WTC11 (cell line): ENCODE measurements around the gene APOF. TPM values are rescaled to one million over a fixed set of nuclear protein-coding genes. Genes with fewer than 3 reads are reported as not detected.
A peak's percentile ranks its signal among the peaks of the same experiment; 100 is the strongest.

Experiments used
- ATF1 ChIP-seq: sonication (generic); formaldehyde crosslinking; IDR thresholded peaks from 2 replicates; pipeline ENCODE4 v1.8.1; 2023; ENCODE audit warnings: mild to moderate bottlenecking, moderate library complexity, missing genetic modification reagents
- ATF6 ChIP-seq: sonication (generic); formaldehyde crosslinking; IDR thresholded peaks from 2 replicates; pipeline ENCODE4 v1.8.1; 2023; ENCODE audit warnings: mild to moderate bottlenecking, missing genetic modification reagents
- CBFB ChIP-seq: sonication (generic); formaldehyde crosslinking; IDR thresholded peaks from 2 replicates; pipeline ENCODE4 v1.8.1; 2022; ENCODE audit warnings: mild to moderate bottlenecking, low read depth, missing genetic modification reagents
- CREM ChIP-seq: sonication (generic); formaldehyde crosslinking; IDR thresholded peaks from 2 replicates; pipeline ENCODE4 v1.8.1; 2022; ENCODE audit warnings: mild to moderate bottlenecking, missing genetic modification reagents, moderate library complexity
- EMX1 ChIP-seq: fragments of 250-450 bp; sonication (Bioruptor Pico); IDR thresholded peaks from 2 replicates; pipeline ENCODE4 v1.8.0; 2021; ENCODE audit warnings: mild to moderate bottlenecking
- ERG ChIP-seq: fragments of 250-450 bp; sonication (Bioruptor Pico); IDR thresholded peaks from 2 replicates; pipeline ENCODE4 v1.8.0; 2021; ENCODE audit warnings: mild to moderate bottlenecking
- ETV6 ChIP-seq: sonication (generic); formaldehyde crosslinking; IDR thresholded peaks from 2 replicates; pipeline ENCODE4 v1.8.1; 2022; ENCODE audit warnings: mild to moderate bottlenecking, missing genetic modification reagents
- FOXJ3 ChIP-seq: sonication (generic); formaldehyde crosslinking; IDR thresholded peaks from 2 replicates; pipeline ENCODE4 v1.9.0; 2021; ENCODE audit warnings: missing genetic modification reagents, mild to moderate bottlenecking, borderline replicate concordance
- FOXK1 ChIP-seq: sonication (generic); formaldehyde crosslinking; IDR thresholded peaks from 2 replicates; pipeline ENCODE4 v1.8.0; 2022; ENCODE audit warnings: mild to moderate bottlenecking, moderate library complexity, missing genetic modification reagents
- GTF2I ChIP-seq: fragments of 250-450 bp; sonication (Bioruptor Pico); conservative IDR thresholded peaks from 2 replicates; pipeline ENCODE4 v1.4.0; 2021; ENCODE audit warnings: mild to moderate bottlenecking
- HMGA2 ChIP-seq: fragments of 250-450 bp; sonication (Bioruptor Pico); IDR thresholded peaks from 2 replicates; pipeline ENCODE4 v1.4.0; 2021; ENCODE audit warnings: mild to moderate bottlenecking, moderate library complexity
- NFATC4 ChIP-seq: fragments of 250-450 bp; sonication (Bioruptor Pico); IDR thresholded peaks from 2 replicates; pipeline ENCODE4 v1.9.0; 2021; ENCODE audit warnings: mild to moderate bottlenecking
- NFYB ChIP-seq: sonication (generic); formaldehyde crosslinking; conservative IDR thresholded peaks from 2 replicates; pipeline ENCODE4 v1.8.0; 2022; ENCODE audit warnings: low read depth, missing genetic modification reagents
- RORB ChIP-seq: fragments of 250-450 bp; sonication (Bioruptor Pico); IDR thresholded peaks from 2 replicates; pipeline ENCODE4 v1.9.0; 2021; ENCODE audit warnings: mild to moderate bottlenecking
- SMAD3 ChIP-seq: sonication (generic); formaldehyde crosslinking; IDR thresholded peaks from 2 replicates; pipeline ENCODE4 v1.8.0; 2022; ENCODE audit warnings: missing genetic modification reagents, mild to moderate bottlenecking, borderline replicate concordance
- SP1 ChIP-seq: sonication (generic); formaldehyde crosslinking; conservative IDR thresholded peaks from 2 replicates; pipeline ENCODE4 v1.8.1; 2022; ENCODE audit warnings: missing genetic modification reagents
- STAT6 ChIP-seq: sonication (generic); formaldehyde crosslinking; conservative IDR thresholded peaks from 2 replicates; pipeline ENCODE4 v1.8.1; 2023; ENCODE audit warnings: mild to moderate bottlenecking, low read depth, missing genetic modification reagents, moderate library complexity
- TCF7 ChIP-seq: sonication (generic); formaldehyde crosslinking; IDR thresholded peaks from 2 replicates; pipeline ENCODE4 v1.8.0; 2022; ENCODE audit warnings: mild to moderate bottlenecking, low read depth, missing genetic modification reagents, moderate library complexity
- TEAD4 ChIP-seq: sonication (generic); formaldehyde crosslinking; IDR thresholded peaks from 2 replicates; pipeline ENCODE4 v1.8.0; 2022; ENCODE audit warnings: mild to moderate bottlenecking, missing genetic modification reagents
- USF2 ChIP-seq: sonication (generic); formaldehyde crosslinking; IDR thresholded peaks from 2 replicates; pipeline ENCODE4 v1.8.1; 2023; ENCODE audit warnings: mild to moderate bottlenecking, missing genetic modification reagents, moderate library complexity
- ZNF232 ChIP-seq: sonication (generic); formaldehyde crosslinking; IDR thresholded peaks from 2 replicates; pipeline ENCODE4 v1.8.0; 2022; ENCODE audit warnings: mild to moderate bottlenecking, missing genetic modification reagents
- ZNF263 ChIP-seq: sonication (generic); formaldehyde crosslinking; IDR thresholded peaks from 2 replicates; pipeline ENCODE4 v1.8.1; 2022; ENCODE audit warnings: low read depth, mild to moderate bottlenecking, moderate library complexity, missing genetic modification reagents
- ZNF425 ChIP-seq: fragments of 250-450 bp; sonication (Bioruptor Pico); conservative IDR thresholded peaks from 2 replicates; pipeline ENCODE4 v1.9.0; 2021; ENCODE audit warnings: mild to moderate bottlenecking
- ZNF512 ChIP-seq: sonication (generic); formaldehyde crosslinking; IDR thresholded peaks from 2 replicates; pipeline ENCODE4 v1.8.1; 2022; ENCODE audit warnings: missing genetic modification reagents, borderline replicate concordance
- ZNF671 ChIP-seq: fragments of 250-450 bp; sonication (Bioruptor Pico); IDR thresholded peaks from 2 replicates; pipeline ENCODE4 v1.8.0; 2021; ENCODE audit warnings: mild to moderate bottlenecking
- ZSCAN18 ChIP-seq: fragments of 250-450 bp; sonication (Bioruptor Pico); IDR thresholded peaks from 2 replicates; pipeline ENCODE4 v2.1.2; 2022; ENCODE audit warnings: mild to moderate bottlenecking, moderate library complexity
- total RNA-seq: library from RNA; stranded (reverse); gene quantifications from 3 replicates; pipeline ENCODE4 v1.2.3, GENCODE V29; 2021

The APOF gene
- total RNA-seq, 1 experiment from 2014 or later: not detected

- TF ChIP-seq SP1 (peak; percentile 62), ZNF425 (CRISPR knock-in tag) (no peak), ZNF671 (CRISPR knock-in tag) (no peak), ZNF232 (0 out of 2 replicates have a peak, but pooled peaks have one; percentile 42), ZSCAN18 (CRISPR knock-in tag) (no peak), ZNF512 (CRISPR knock-in tag) (no peak), EMX1 (CRISPR knock-in tag) (no peak), ETV6 (no peak; the same call in none of the 2 replicates), TCF7 (CRISPR knock-in tag) (no peak), ATF6 (no peak), ERG (CRISPR knock-in tag) (no peak), STAT6 (no peak), FOXK1 (CRISPR knock-in tag) (peak; percentile 78), FOXJ3 (CRISPR knock-in tag) (no peak), NFATC4 (CRISPR knock-in tag) (no peak), GTF2I (CRISPR knock-in tag) (no peak), TEAD4 (CRISPR knock-in tag) (no peak), HMGA2 (no peak), CBFB (CRISPR knock-in tag) (0 out of 2 replicates have a peak, but pooled peaks have one; percentile 47), CREM (CRISPR knock-in tag) (peak; percentile 71), NFYB (CRISPR knock-in tag) (no peak; the same call in 1 of the 2 replicates), RORB (CRISPR knock-in tag) (no peak), SMAD3 (CRISPR knock-in tag) (no peak; the same call in 1 of the 2 replicates), USF2 (CRISPR knock-in tag) (peak; percentile 90), ZNF263 (CRISPR knock-in tag) (no peak), ATF1 (CRISPR knock-in tag) (no peak)
These were observed 46.8 kb downstream of the APOF start, which contains the start of gene CNPY2 (continued) for GRCh38 chr12:56315622-56316473.
